GM12874 (cell line): ENCODE results near the gene CDH22.

Experiments
- TF ChIP-seq, protein P1 (sequence below): IDR thresholded peaks from 2 replicates; pipeline ENCODE4 v1.5.1; 2011; ENCODE audit warnings: low read depth, mild to moderate bottlenecking, control low read depth, low read length, moderate library complexity; ENCODE audit not compliant: insufficient read depth

CDH22 gene

DNA sequence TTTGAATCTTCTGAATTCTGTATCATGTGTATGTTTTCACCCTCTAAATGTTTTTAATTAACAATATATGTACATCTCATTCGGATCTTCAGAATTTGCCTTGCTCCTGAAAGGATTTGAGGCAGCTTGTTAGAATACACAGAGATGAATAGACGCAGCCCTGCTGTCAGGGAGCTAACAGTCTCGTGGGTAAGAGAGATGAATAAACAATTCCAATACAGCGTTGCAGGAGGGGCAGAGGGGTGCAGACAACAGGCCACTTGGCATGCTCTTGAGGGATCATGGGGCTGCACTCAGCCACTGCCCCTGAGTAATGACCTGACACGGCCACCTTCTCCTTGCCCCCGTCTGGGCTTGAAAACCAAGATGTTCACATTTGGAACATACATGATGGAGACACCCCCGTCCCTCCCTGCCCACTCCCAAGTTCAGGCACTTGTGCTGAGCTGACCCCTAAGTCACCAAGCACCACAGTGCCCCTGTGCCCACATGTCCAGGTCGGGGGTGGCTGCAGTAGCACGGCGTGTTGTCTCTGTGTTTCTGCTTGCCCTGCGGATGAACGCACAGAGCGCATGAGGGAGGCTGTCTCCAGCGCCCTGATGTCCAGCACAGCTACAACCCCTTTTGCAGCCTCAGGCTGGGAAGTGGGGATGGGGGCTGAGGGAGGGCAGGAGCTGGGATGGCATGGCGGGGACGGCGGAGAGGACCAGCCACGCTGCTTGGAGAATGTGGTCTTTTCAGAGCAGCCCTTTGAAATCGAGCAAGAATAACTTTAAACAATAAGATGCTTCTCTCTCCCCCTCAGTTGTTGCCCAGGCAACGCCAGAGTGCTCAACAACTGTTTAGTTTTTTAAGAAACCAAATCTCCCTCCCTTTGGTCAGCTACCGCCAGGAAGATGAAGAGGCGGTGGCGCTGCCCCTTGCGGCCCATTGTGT lies 33.0 kb upstream of the CDH22 start:
- TF ChIP-seq, protein P1, sequence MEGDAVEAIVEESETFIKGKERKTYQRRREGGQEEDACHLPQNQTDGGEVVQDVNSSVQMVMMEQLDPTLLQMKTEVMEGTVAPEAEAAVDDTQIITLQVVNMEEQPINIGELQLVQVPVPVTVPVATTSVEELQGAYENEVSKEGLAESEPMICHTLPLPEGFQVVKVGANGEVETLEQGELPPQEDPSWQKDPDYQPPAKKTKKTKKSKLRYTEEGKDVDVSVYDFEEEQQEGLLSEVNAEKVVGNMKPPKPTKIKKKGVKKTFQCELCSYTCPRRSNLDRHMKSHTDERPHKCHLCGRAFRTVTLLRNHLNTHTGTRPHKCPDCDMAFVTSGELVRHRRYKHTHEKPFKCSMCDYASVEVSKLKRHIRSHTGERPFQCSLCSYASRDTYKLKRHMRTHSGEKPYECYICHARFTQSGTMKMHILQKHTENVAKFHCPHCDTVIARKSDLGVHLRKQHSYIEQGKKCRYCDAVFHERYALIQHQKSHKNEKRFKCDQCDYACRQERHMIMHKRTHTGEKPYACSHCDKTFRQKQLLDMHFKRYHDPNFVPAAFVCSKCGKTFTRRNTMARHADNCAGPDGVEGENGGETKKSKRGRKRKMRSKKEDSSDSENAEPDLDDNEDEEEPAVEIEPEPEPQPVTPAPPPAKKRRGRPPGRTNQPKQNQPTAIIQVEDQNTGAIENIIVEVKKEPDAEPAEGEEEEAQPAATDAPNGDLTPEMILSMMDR: no peak

DNA sequence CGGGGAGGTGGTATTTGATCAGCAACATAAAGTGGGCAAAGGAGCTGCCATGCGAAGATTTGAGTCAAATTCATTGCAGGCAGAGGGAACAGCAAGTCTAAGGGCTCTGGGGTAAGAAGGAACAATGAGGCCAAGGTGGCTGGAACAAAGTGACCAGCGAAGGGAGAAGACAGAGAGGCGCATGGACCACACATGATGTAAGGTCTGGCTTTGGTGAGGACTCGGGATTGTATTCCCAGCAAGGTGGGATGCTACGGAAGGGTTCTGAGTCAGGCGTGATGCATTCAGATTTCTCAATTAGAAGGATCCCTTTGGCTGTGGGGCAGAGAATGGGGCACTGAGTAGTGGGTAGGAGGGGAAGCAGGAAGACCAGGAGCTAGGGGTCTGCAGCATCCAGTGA lies 30.7 kb upstream of the CDH22 start:
- TF ChIP-seq, protein P1: no peak

DNA sequence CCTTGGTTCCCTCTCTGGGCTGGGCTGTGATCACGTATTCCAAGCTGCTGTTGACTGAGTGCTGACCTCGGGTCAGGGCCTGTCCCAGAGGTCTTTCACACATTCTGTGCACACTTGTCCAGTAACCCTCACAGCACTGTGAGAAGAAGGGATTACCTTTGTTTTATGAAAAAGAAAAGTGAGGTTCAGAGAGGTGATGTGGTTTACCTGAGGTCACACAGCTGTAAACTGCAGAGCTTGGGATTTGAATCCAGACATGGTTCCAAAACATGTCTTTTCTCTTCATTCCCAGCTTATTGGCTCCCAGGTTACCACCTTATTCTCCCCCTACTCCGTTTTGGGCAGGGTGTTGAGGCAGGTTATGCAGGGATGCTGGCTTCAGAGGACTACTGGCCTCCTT lies 28.4 kb upstream of the CDH22 start:
- TF ChIP-seq, protein P1: no peak

DNA sequence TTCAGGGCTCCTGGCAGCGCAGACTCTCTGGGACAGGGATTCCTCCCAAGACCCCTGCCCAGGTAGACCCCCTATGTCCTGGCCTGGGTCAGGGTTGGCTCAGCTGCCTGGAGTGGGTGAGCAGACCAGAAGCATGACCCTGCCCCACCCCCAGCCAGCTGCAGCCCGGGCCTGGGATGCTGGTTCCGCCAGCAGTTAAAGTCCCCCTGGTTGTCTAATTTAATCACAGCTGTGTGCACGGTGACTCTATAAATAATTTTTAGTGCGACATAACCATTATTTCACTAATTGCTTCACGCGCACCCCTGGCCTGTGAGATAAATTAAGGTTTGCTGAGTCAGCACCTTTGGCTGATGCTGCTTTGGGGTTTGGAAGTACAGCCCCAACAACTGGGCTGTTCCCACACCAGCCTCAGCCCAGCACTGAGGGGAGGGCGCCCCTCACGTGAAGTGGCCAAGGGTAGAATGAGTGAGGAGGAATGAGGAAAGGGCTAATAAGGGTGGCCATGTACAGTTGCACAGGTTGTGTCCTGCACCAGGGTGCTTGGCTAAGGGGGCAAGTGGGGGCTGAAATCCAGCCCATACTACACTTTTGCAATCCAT lies 26.1 kb upstream of the CDH22 start:
- TF ChIP-seq, protein P1: no peak

DNA sequence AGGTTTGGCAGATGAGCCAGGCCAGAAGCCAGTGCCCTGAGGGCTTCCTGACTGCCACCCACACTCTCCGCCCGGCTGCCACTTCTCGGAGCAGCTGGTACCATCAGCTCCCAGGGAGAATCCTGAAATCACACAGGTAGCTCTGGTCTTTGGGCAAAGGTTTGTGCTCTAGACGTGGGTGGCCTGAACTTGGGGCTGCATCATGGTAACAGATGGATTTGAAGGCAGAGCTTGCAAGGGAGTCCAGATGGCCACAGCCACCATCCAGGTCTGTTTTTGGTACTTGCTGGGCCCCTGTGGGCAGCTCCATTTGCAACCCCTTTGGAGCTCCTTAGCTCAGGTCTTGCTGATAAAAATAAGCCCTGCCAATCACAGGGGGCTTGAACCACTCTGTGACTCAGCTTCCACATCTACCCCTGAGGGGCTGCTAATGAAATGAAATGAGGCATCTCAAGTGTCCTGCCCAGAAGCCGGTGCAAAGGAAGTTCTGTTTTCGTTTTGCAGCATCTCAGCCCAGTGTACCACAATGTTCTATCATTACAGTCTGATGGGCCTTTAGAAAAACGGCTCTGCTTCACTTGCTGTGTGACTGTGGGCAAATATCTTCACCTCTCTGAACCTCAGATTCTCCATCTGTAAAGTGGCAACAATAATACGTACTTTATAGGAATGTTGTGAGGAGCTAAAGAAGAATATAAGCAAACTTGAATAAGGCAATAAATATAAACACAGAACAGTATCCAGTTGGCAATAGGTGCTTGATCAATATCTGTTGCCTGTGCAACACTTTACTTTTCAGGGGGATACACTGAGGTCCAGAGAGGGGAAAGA lies 25.1 kb upstream of the CDH22 start:
- TF ChIP-seq, protein P1: no peak

DNA sequence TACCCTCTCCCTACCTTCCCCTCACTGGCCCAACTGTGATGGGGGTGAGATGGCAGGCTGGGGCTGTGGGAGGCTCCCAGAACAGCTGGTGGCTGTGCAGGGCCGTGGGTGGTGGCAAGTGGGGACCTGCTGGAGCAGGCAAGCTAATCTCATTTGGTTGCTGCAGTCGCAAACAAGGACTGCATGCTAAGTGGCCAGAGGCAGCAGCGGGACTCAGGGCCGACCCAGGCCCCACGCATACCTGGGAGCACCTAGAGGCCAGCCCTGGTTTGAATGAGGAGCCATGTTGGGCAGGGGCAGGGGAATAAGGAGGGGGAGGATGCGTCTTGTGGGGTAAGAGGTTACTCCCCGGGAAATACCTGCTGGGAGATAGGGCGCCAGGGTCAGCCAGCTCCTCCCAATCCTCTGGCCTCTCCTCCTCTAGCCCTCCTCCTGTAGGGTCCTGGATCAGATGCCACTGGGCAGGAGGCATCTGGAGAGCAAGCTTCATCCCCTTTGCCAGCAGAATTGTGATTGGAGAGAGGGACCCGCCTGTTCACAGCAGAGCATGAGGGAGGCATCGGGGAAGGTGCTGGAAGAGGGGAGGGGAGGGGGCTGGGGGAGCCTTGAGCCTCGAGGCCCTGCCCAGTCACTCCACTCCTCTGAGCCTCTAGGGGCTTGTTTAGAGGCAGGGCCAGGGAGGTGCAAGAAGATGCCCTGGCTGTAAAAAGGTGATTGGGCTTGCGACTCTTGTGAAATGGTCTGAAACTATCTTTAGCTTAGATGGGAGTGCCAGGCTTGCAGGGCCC lies 24.3 kb upstream of the CDH22 start:
- TF ChIP-seq, protein P1: no peak
